ENCODE measurements around the gene IGF2BP1.

IGF2BP1 gene

DNA sequence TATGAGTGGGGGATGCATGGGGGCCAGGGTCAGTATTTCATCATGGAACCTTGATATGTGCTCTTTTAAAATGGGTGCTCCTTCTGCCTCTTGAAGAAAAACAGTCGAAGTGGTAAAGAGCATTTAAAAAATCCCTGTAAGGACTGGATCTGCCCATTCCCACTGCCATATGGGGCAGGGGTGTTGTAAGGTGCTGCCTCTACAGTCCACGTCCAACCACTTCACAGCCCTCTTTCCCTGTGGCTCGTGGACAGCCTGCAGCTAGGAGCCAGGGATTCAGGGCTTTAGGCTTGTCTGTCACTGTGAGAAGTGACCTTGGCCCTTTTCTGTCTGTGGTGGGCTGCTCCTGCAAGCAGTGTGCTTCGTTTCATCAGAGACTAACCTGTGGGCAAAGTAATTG, 44.3 kb downstream of the IGF2BP1 start:
- DNase-seq (ENCODE audit: extremely low read depth, low read depth) = no peak
- TF ChIP-seq, protein P1, sequence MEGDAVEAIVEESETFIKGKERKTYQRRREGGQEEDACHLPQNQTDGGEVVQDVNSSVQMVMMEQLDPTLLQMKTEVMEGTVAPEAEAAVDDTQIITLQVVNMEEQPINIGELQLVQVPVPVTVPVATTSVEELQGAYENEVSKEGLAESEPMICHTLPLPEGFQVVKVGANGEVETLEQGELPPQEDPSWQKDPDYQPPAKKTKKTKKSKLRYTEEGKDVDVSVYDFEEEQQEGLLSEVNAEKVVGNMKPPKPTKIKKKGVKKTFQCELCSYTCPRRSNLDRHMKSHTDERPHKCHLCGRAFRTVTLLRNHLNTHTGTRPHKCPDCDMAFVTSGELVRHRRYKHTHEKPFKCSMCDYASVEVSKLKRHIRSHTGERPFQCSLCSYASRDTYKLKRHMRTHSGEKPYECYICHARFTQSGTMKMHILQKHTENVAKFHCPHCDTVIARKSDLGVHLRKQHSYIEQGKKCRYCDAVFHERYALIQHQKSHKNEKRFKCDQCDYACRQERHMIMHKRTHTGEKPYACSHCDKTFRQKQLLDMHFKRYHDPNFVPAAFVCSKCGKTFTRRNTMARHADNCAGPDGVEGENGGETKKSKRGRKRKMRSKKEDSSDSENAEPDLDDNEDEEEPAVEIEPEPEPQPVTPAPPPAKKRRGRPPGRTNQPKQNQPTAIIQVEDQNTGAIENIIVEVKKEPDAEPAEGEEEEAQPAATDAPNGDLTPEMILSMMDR (IDR thresholded peaks at IDR 0.05; ENCODE audit: low read depth, low read length, missing control alignments) = no peak
- no peak overlapping the region for H3K4me3 ChIP-seq (replicated peaks; ENCODE audit: low read depth, low read length)

DNA sequence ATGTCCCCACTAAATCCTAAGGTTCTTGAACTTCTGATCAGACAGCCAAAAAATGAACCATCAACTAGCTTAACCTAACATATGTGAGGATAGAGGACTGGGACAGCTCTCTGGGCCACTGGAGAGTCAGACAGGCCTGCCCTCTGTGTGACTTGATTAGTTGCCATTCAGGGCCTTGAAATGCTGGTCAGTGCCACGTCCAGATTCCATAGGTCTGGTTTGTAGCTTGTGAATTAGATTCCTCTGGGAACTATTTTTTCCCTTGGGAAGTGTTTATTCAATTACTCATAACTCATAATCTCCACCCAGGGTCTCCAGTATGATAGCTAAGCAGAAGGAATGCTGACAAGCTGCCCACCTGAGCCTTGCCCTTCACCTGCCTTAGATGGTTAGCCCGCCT, 48.2 kb downstream of the IGF2BP1 start:
- TF ChIP-seq, protein P1 (IDR thresholded peaks at IDR 0.05; ENCODE audit: low read depth, low read length, missing control alignments) = no peak
- DNase-seq (ENCODE audit: extremely low read depth, low read depth) = no peak
- no peak overlapping the region for H3K4me3 ChIP-seq (replicated peaks; ENCODE audit: low read depth, low read length)

DNA sequence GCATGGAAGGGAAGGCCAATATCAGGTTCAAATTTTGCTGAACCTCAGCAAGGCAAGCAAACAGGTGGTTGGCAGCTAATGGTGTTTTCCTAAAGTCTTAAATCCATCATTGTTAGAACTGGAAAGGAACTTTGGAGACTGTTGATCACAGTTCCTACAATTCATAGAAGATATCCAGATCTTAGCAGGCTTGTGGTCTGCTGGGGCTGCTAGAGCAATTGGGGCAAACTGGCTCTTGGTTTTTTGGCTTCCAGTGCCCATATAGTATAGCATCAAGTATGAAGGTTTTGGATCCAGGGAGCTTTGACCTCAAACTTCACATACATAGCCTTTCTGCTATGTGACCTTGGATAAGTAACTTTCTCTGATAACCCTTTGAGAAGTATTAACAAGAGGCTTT, 49.7 kb downstream of the IGF2BP1 start:
- TF ChIP-seq, protein P1 (IDR thresholded peaks at IDR 0.05; ENCODE audit: low read depth, low read length, missing control alignments) = no peak
- DNase-seq (ENCODE audit: extremely low read depth, low read depth) = no peak
- no peak overlapping the region for H3K4me3 ChIP-seq (replicated peaks; ENCODE audit: low read depth, low read length)

DNA sequence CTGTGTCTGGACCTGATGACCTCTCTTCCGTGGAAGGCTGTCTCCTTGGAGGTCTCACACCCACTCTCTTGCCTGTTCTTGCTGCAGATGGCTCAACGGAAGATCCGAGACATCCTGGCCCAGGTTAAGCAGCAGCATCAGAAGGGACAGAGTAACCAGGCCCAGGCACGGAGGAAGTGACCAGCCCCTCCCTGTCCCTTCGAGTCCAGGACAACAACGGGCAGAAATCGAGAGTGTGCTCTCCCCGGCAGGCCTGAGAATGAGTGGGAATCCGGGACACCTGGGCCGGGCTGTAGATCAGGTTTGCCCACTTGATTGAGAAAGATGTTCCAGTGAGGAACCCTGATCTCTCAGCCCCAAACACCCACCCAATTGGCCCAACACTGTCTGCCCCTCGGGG, 52.1 kb downstream of the IGF2BP1 start:
- TF ChIP-seq, protein P1 (IDR thresholded peaks at IDR 0.05; ENCODE audit: low read depth, low read length, missing control alignments) = no peak
- H3K4me3 ChIP-seq (replicated peaks; ENCODE audit: low read depth, low read length) = no peak overlapping the region
- no peak for DNase-seq (ENCODE audit: extremely low read depth, low read depth)

DNA sequence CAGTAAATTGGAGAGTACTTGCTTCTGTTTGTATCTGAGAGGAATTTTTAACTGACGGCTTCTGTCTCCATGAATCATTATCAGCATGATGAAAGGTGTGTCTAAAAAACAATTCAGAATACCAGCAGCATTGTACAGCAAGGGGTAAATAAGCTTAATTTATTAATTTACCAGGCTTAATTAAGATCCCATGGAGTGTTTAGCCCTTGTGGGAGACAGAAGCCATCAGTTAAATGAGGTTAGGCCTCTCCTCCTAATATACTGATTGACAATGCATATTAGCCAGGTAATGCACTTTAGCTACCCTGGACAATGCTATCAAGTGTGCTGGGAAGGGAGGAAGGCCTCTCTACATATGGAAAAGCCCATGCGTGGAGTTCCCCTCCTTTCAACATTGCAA, 53.4 kb downstream of the IGF2BP1 start:
- TF ChIP-seq, protein P1 (IDR thresholded peaks at IDR 0.05; ENCODE audit: low read depth, low read length, missing control alignments) = no peak
- DNase-seq (ENCODE audit: extremely low read depth, low read depth) = no peak
- no peak overlapping the region for H3K4me3 ChIP-seq (replicated peaks; ENCODE audit: low read depth, low read length)

DNA sequence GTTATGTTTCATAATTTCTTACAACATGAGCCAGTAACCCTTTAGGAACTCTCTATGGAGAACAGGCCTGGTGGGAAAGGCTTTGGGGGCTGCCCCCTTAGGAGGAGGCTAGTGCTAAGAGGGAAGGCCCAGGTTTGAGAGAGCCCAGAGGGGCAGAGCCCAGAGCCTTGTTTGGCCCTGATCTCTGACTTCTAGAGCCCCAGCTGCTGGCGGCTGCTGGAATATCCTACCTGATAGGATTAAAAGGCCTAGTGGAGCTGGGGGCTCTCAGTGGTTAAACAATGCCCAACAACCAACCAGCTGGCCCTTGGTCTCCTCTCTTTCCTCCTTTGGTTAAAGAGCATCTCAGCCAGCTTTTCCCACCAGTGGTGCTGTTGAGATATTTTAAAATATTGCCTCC, 54.1 kb downstream of the IGF2BP1 start:
- no peak for DNase-seq (ENCODE audit: extremely low read depth, low read depth)
- H3K4me3 ChIP-seq (replicated peaks; ENCODE audit: low read depth, low read length) = no peak overlapping the region
- TF ChIP-seq, protein P1 (IDR thresholded peaks at IDR 0.05; ENCODE audit: low read depth, low read length, missing control alignments) = no peak

DNA sequence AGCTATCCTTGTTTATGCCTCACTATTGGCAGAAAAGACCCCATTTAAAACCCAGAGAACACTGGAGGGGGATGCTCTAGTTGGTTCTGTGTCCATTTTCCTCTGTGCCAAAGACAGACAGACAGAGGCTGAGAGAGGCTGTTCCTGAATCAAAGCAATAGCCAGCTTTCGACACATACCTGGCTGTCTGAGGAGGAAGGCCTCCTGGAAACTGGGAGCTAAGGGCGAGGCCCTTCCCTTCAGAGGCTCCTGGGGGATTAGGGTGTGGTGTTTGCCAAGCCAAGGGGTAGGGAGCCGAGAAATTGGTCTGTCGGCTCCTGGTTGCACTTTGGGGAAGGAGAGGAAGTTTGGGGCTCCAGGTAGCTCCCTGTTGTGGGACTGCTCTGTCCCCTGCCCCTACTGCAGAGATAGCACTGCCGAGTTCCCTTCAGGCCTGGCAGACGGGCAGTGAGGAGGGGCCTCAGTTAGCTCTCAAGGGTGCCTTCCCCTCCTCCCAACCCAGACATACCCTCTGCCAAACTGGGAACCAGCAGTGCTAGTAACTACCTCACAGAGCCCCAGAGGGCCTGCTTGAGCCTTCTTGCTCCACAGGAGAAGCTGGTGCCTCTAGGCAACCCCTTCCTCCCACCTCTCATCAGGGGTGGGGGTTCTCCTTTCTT, 56.1 kb downstream of the IGF2BP1 start:
- TF ChIP-seq, protein P1 (IDR thresholded peaks at IDR 0.05; ENCODE audit: low read depth, low read length, missing control alignments) = no peak
- no peak overlapping the region for H3K4me3 ChIP-seq (replicated peaks; ENCODE audit: low read depth, low read length)
- DNase-seq (ENCODE audit: extremely low read depth, low read depth) = no peak
